A549 (cell line): Measurements from ENCODE around the gene TSC22D3.

ENCODE experiments used
- EHMT2 ChIP-seq: fragments of 200-600 bp; sonication (generic); IDR thresholded peaks from 2 replicates; pipeline ENCODE4 v1.6.1; 2016; ENCODE audit warnings: antibody characterized with exemption, low read depth, mild to moderate bottlenecking, moderate library complexity
- EP300 ChIP-seq, 2 experiments: fragments of >200 bp; sonication (Bioruptor Twin); formaldehyde crosslinking; IDR thresholded peaks; 2 replicates in 1 of 2; 3 replicates in 1 of 2; pipeline ENCODE4 v1.6.1; 2016 to 2017
- FOSL2 ChIP-seq, 2 experiments: fragments of 450-650 bp in 1 of 2; fragments of >200 bp in 1 of 2; sonication (Bioruptor Twin) in 1 of 2; formaldehyde crosslinking; IDR thresholded peaks; 2 replicates each; pipeline versions ENCODE4 v1.5.0 to v1.6.1; 2016 to 2020; ENCODE audit warnings: mild to moderate bottlenecking in 1 of 2, moderate library complexity in 1 of 2
- HDAC2 ChIP-seq: fragments of 200-600 bp; sonication (generic); IDR thresholded peaks from 2 replicates; pipeline ENCODE4 v1.6.1; 2016
- KDM1A ChIP-seq: fragments of 200-600 bp; sonication (generic); IDR thresholded peaks from 2 replicates; pipeline ENCODE4 v1.6.1; 2016; ENCODE audit warnings: low read depth, mild to moderate bottlenecking
- KDM5A ChIP-seq: fragments of 200-600 bp; sonication (generic); IDR thresholded peaks from 2 replicates; pipeline ENCODE4 v1.6.1; 2016; ENCODE audit warnings: antibody characterized with exemption, mild to moderate bottlenecking
- MAZ ChIP-seq: fragments of 150-350 bp; IDR thresholded peaks from 2 replicates; pipeline ENCODE4 v1.6.1; 2014; ENCODE audit warnings: antibody characterized with exemption, low read depth, low read length, borderline replicate concordance
- POLR2A ChIP-seq: IDR thresholded peaks from 2 replicates; pipeline ENCODE4 v1.6.1; 2012; ENCODE audit warnings: mild to moderate bottlenecking, low read length
- POLR2AphosphoS2 ChIP-seq: conservative IDR thresholded peaks from 2 replicates; pipeline ENCODE4 v1.6.1; 2012; ENCODE audit warnings: low read length, improper control_type of control experiment, inconsistent platforms
- RFX5 ChIP-seq: fragments of 450-650 bp; IDR thresholded peaks from 2 replicates; pipeline ENCODE4 v1.7.1; 2014; ENCODE audit warnings: antibody characterized with exemption, mild to moderate bottlenecking, moderate library complexity
- SMC3 ChIP-seq: fragments of >200 bp; sonication (Bioruptor Twin); formaldehyde crosslinking; IDR thresholded peaks from 3 replicates; pipeline ENCODE4 v1.6.1; 2018; ENCODE audit warnings: inconsistent platforms
- TF ChIP-seq, protein P1 (sequence below): fragments of >200 bp; sonication (Bioruptor Twin); formaldehyde crosslinking; IDR thresholded peaks from 3 replicates; pipeline ENCODE4 v1.5.1; 2016
- TF ChIP-seq, protein P2 (sequence below): fragments of 200-600 bp; sonication (generic); IDR thresholded peaks from 2 replicates; pipeline ENCODE4 v1.6.1; 2016; ENCODE audit warnings: antibody characterized with exemption, mild to moderate bottlenecking, moderate library complexity

DNA sequence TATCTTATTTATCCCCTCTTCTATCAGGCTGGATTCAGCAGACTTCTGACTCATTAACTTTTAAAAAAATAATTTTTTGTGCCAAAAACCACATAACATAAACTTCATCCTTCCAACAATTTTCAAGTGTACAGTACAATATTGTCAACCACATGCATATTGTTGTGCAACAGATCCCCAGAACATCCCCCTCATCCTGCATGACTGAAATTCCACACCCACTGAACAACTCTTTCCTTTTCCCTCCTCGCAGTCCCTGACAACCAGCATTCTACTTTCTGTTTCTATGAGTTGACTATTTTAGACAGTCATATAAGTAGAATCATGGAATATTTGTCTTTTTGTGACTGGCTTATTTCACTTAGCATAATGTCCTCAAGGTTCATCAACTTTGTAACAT lies 47.9 kb upstream of the TSC22D3 start:
- TF ChIP-seq, protein P1, sequence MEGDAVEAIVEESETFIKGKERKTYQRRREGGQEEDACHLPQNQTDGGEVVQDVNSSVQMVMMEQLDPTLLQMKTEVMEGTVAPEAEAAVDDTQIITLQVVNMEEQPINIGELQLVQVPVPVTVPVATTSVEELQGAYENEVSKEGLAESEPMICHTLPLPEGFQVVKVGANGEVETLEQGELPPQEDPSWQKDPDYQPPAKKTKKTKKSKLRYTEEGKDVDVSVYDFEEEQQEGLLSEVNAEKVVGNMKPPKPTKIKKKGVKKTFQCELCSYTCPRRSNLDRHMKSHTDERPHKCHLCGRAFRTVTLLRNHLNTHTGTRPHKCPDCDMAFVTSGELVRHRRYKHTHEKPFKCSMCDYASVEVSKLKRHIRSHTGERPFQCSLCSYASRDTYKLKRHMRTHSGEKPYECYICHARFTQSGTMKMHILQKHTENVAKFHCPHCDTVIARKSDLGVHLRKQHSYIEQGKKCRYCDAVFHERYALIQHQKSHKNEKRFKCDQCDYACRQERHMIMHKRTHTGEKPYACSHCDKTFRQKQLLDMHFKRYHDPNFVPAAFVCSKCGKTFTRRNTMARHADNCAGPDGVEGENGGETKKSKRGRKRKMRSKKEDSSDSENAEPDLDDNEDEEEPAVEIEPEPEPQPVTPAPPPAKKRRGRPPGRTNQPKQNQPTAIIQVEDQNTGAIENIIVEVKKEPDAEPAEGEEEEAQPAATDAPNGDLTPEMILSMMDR = no peak
- TF ChIP-seq POLR2A (no peak), EP300 (IDR thresholded peaks at IDR 0.05) (no peak), RFX5 (no peak), KDM5A (no peak), HDAC2 (no peak), EHMT2 (no peak), KDM1A (no peak), POLR2AphosphoS2 (no peak), SMC3 (no peak), FOSL2 (IDR thresholded peaks at IDR 0.05) (no peak), FOSL2 (CRISPR knock-in tag; IDR thresholded peaks at IDR 0.05) (no peak), MAZ (no peak)
- TF ChIP-seq, protein P2, sequence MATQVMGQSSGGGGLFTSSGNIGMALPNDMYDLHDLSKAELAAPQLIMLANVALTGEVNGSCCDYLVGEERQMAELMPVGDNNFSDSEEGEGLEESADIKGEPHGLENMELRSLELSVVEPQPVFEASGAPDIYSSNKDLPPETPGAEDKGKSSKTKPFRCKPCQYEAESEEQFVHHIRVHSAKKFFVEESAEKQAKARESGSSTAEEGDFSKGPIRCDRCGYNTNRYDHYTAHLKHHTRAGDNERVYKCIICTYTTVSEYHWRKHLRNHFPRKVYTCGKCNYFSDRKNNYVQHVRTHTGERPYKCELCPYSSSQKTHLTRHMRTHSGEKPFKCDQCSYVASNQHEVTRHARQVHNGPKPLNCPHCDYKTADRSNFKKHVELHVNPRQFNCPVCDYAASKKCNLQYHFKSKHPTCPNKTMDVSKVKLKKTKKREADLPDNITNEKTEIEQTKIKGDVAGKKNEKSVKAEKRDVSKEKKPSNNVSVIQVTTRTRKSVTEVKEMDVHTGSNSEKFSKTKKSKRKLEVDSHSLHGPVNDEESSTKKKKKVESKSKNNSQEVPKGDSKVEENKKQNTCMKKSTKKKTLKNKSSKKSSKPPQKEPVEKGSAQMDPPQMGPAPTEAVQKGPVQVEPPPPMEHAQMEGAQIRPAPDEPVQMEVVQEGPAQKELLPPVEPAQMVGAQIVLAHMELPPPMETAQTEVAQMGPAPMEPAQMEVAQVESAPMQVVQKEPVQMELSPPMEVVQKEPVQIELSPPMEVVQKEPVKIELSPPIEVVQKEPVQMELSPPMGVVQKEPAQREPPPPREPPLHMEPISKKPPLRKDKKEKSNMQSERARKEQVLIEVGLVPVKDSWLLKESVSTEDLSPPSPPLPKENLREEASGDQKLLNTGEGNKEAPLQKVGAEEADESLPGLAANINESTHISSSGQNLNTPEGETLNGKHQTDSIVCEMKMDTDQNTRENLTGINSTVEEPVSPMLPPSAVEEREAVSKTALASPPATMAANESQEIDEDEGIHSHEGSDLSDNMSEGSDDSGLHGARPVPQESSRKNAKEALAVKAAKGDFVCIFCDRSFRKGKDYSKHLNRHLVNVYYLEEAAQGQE = no peak
